SU-DHL-6 (cell line): ENCODE results near the gene CT55.
"Not testable (repeated sequence)": the region's sequence is repeated elsewhere in the genome, so short reads cannot be mapped to it uniquely, and the experiment has no call there.

ENCODE experiments used
- H2AFZ ChIP-seq: fragments of 200-600 bp; sonication (generic); 2 replicates; pipeline ENCODE4 v1.6.1; 2014; ENCODE audit warnings: low read depth, mild to moderate bottlenecking, moderate library complexity, mixed read lengths, antibody characterized with exemption, low read length; ENCODE audit not compliant: severe bottlenecking
- H3F3A ChIP-seq: fragments of 200-600 bp; shearing (Covaris generic); 2 replicates; pipeline ENCODE4 v1.6.0; 2016; ENCODE audit warnings: antibody characterized with exemption, mild to moderate bottlenecking; ENCODE audit not compliant: insufficient read depth
- H3K27ac ChIP-seq: fragments of 200-600 bp; sonication (generic); 2 replicates; pipeline ENCODE4 v1.5.1; 2016; ENCODE audit warnings: low read depth, mild to moderate bottlenecking, low read length, moderate library complexity, mixed read lengths
- H3K27me3 ChIP-seq: fragments of 200-600 bp; sonication (generic), shearing (Covaris generic); 2 replicates; pipeline ENCODE4 v1.6.0; 2014; ENCODE audit warnings: mild to moderate bottlenecking, low read length
- H3K36me3 ChIP-seq: fragments of 200-600 bp; sonication (generic); 2 replicates; pipeline ENCODE4 v1.6.1; 2014; ENCODE audit warnings: mild to moderate bottlenecking, low read length, mixed read lengths
- H3K4me2 ChIP-seq: fragments of 300-600, 200-600 bp; shearing (Covaris generic), sonication (generic); 2 replicates; pipeline ENCODE4 v1.6.0; 2014; ENCODE audit warnings: low read length, low read depth, mild to moderate bottlenecking; ENCODE audit not compliant: poor library complexity, severe bottlenecking
- H3K4me3 ChIP-seq: fragments of 200-600 bp; sonication (generic); 2 replicates; pipeline ENCODE4 v1.5.1; 2014; ENCODE audit warnings: antibody characterized with exemption, low read length, mild to moderate bottlenecking, mixed read lengths; ENCODE audit not compliant: insufficient read depth, poor library complexity, severe bottlenecking
- H3K79me2 ChIP-seq: fragments of 200-600 bp; sonication (generic); 2 replicates; pipeline ENCODE4 v1.6.1; 2014; ENCODE audit warnings: mild to moderate bottlenecking, low read length, moderate library complexity; ENCODE audit not compliant: insufficient read depth
- H3K9ac ChIP-seq: fragments of 200-600 bp; sonication (generic); 2 replicates; pipeline ENCODE4 v1.7.0; 2014; ENCODE audit warnings: mild to moderate bottlenecking, low read length
- H3K9me2 ChIP-seq: fragments of 200-600 bp; sonication (generic); replicated peaks from 2 replicates; pipeline ENCODE4 v1.6.1; 2014; ENCODE audit warnings: low read length; ENCODE audit not compliant: insufficient read depth
- H3K9me3 ChIP-seq: fragments of 200-600 bp; sonication (generic); 2 replicates; pipeline ENCODE4 v1.6.1; 2014; ENCODE audit warnings: low read length, mixed read lengths; ENCODE audit not compliant: insufficient read depth
- H4K20me1 ChIP-seq: fragments of 200-600 bp; sonication (generic); 2 replicates; pipeline ENCODE4 v1.6.1; 2014; ENCODE audit warnings: low read depth, mild to moderate bottlenecking, antibody characterized with exemption, low read length, moderate library complexity, mixed read lengths
- EZH2phosphoT487 ChIP-seq: fragments of 200-600 bp; sonication (generic), shearing (Covaris generic); conservative IDR thresholded peaks from 2 replicates; pipeline ENCODE4 v1.6.1; 2018; ENCODE audit warnings: mild to moderate bottlenecking, antibody characterized with exemption, low read length, moderate library complexity, mixed read lengths
- TF ChIP-seq, protein P1 (sequence below): fragments of 200-600 bp; sonication (generic); IDR thresholded peaks from one replicate; pipeline ENCODE4 v1.5.1; 2017; ENCODE audit warnings: antibody characterized with exemption, mild to moderate bottlenecking, low read length, moderate library complexity; ENCODE audit not compliant: insufficient read depth, poor library complexity, severe bottlenecking

The CT55 gene

DNA sequence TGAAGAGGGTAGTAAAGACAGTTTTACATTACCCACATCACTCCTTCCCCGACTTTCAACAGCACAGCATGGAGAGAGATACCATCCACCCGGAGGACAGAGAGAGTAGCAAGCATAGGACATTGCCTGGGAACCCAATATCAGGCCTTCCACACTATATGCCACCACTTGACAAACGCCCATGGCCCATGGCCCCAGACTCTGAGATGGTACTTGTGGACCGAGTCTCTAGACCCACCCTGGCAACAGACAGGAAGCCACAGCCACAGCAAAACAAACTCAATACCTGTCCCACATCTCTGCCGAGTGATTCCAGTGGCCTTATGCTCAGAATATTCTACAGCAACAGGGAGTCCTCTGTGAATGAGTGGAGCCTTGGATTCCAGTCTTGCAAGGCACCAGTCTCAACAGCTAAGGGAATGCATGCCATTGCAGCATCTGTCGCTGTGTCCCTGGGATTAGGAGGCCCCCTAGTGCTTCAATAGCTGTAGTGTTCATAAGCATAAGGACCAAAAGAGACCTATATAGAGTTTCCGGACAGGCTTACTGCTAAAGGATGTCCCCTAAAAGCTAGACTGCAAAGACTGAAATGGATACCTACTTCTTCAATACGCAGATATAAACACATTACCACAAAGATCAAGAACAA, 14.7 kb upstream of the CT55 start:
- Histone ChIP-seq H3K27ac (no peak overlapping the region), H3K4me2 (no peak overlapping the region), H3K9ac (no peak overlapping the region), H3K36me3 (no peaks in the 10 kb centered on the region), H3F3A (no peaks in the 10 kb centered on the region), H3K27me3 (no peaks in the 10 kb centered on the region), H3K9me2 (no peaks in the 10 kb centered on the region), H4K20me1 (no peaks in the 10 kb centered on the region), H2AFZ (no peak overlapping the region), H3K4me3 (no peak overlapping the region), H3K79me2 (no peaks in the 10 kb centered on the region), H3K9me3 (no peaks in the 10 kb centered on the region)
- no peak for TF ChIP-seq EZH2phosphoT487
- TF ChIP-seq, protein P1, sequence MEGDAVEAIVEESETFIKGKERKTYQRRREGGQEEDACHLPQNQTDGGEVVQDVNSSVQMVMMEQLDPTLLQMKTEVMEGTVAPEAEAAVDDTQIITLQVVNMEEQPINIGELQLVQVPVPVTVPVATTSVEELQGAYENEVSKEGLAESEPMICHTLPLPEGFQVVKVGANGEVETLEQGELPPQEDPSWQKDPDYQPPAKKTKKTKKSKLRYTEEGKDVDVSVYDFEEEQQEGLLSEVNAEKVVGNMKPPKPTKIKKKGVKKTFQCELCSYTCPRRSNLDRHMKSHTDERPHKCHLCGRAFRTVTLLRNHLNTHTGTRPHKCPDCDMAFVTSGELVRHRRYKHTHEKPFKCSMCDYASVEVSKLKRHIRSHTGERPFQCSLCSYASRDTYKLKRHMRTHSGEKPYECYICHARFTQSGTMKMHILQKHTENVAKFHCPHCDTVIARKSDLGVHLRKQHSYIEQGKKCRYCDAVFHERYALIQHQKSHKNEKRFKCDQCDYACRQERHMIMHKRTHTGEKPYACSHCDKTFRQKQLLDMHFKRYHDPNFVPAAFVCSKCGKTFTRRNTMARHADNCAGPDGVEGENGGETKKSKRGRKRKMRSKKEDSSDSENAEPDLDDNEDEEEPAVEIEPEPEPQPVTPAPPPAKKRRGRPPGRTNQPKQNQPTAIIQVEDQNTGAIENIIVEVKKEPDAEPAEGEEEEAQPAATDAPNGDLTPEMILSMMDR = no peak

DNA sequence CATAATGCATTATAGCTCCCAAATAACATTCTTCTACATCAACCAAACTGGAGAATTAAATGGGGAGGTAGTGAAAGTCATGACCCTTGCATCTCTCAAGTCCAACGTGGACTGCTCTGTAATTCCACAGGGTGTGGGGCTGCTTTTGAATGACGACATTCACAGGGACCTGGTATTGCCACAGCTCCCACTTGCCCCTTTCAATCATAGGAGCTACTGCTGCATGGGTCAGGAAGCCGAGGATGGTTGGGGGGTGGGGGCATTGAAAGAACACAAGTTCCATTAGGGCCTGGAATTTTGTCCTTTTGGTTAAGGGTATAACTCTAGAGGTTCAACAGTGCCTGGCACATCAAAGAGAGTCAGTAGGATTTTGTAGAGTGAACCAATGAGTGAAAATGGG, 7.4 kb upstream of the CT55 start:
- Histone ChIP-seq H3K9me3 (no peaks in the 10 kb centered on the region), H3K36me3 (no peaks in the 10 kb centered on the region), H3K4me2 (no peak overlapping the region), H3K9me2 (no peaks in the 10 kb centered on the region), H4K20me1 (no peaks in the 10 kb centered on the region), H3K27me3 (no peaks in the 10 kb centered on the region), H3K79me2 (no peaks in the 10 kb centered on the region), H2AFZ (no peak overlapping the region), H3F3A (no peaks in the 10 kb centered on the region), H3K27ac (no peak overlapping the region), H3K4me3 (no peak overlapping the region), H3K9ac (no peak overlapping the region)
- TF ChIP-seq, protein P1 = no peak
- TF ChIP-seq EZH2phosphoT487 = no peak

DNA sequence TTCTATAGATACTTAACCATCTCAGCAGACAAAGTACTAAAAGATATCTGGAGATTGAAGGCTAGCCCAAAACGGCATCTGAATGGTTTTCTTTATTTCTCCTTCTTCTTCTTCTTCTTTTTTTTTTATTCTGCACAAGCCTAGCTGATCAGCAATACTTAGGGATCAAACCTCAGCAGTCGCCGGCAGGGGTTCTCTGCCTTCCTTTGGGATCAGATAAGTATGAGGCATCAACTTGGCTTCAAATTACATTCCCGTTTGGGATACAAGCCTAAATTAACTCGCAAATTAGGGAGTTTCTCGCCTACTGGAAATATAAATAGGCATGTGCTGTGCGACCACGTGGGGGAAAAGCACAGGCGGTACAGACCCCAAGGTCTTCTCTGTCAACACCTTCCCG, 730 bp downstream of the CT55 start:
- Histone ChIP-seq H3K4me3 (no peak overlapping the region), H3K27ac (no peak overlapping the region), H3K9ac (no peak overlapping the region), H3K9me3 (no peaks in the 10 kb centered on the region), H3K27me3 (no peaks in the 10 kb centered on the region), H3K79me2 (no peaks in the 10 kb centered on the region), H3F3A (no peaks in the 10 kb centered on the region), H2AFZ (no peak overlapping the region), H3K9me2 (no peaks in the 10 kb centered on the region), H3K36me3 (no peaks in the 10 kb centered on the region), H4K20me1 (no peaks in the 10 kb centered on the region), H3K4me2 (no peak overlapping the region)
- no peak for TF ChIP-seq EZH2phosphoT487
- TF ChIP-seq, protein P1 = no peak

DNA sequence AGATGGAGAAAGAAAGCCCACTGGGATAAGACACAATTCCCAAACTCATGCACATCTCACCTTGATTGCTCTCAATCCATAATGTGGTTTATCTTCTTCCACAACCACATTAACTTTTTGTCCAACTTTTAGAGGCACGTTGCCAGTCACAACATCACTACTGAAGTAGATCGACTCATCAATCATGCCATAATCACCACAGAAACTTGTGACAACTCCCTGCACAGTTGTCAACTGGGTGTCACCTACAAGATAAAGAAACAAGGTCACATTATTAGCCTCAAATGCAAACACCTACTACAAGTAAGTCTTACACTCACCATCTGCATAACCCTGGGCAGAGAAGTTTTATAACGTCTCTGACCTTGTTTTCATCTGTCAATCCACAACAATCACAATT, 1.7 kb downstream of the CT55 start:
- not testable (repeated sequence) for H3K27ac ChIP-seq, H4K20me1 ChIP-seq, H3K36me3 ChIP-seq, H3K9me3 ChIP-seq, H3K27me3 ChIP-seq, H3K9ac ChIP-seq, H3K9me2 ChIP-seq, H3K4me3 ChIP-seq, H3K79me2 ChIP-seq, H3K4me2 ChIP-seq, H3F3A ChIP-seq, H2AFZ ChIP-seq
